Liver (tissue), 9 donors: Measurements from ENCODE around the gene CDKN3. TPM values are rescaled to one million over a fixed set of nuclear protein-coding genes. Genes with fewer than 3 reads are reported as not detected.

Experiments
- DNase-seq: peaks from one replicate; pipeline ENCODE4 v3.0.0-alpha.2; 2017; ENCODE audit warnings: low spot score
- H3K27ac ChIP-seq, 2 donors: one replicate each; pipeline ENCODE4 v1.7.0; 2013; ENCODE audit warnings: inconsistent platforms in 2 of 2, low read length in 2 of 2, control low read depth in 1 of 2, low read depth in 1 of 2, mild to moderate bottlenecking in 1 of 2
- H3K27me3 ChIP-seq, 4 donors: one replicate each; pipeline versions ENCODE4 v1.6.1 to v1.7.0; 2013; ENCODE audit warnings: low read length in 3 of 4, inconsistent platforms in 1 of 4, mild to moderate bottlenecking in 1 of 4, moderate library complexity in 1 of 4; ENCODE audit not compliant: control insufficient read depth in 4 of 4, insufficient read depth in 4 of 4
- H3K36me3 ChIP-seq, 4 donors: one replicate each; pipeline versions ENCODE4 v1.6.1 to v1.7.0; 2013; ENCODE audit warnings: low read length in 3 of 4, mild to moderate bottlenecking in 3 of 4, low read depth in 1 of 4, moderate library complexity in 1 of 4; ENCODE audit not compliant: control insufficient read depth in 4 of 4, insufficient read depth in 3 of 4
- H3K4me1 ChIP-seq, 4 donors: one replicate each; pipeline versions ENCODE4 v1.6.1 to v1.7.0; 2013; ENCODE audit warnings: low read length in 3 of 4, mild to moderate bottlenecking in 3 of 4, moderate library complexity in 1 of 4; ENCODE audit not compliant: control insufficient read depth in 4 of 4, insufficient read depth in 4 of 4
- H3K4me3 ChIP-seq, 3 donors: one replicate each; pipeline versions ENCODE4 v1.6.1 to v1.7.0; 2013; ENCODE audit warnings: low read length in 3 of 3, control low read depth in 1 of 3, low read depth in 1 of 3, mild to moderate bottlenecking in 1 of 3
- H3K9ac ChIP-seq, 2 donors: one replicate each; pipeline ENCODE4 v1.7.0; 2013; ENCODE audit warnings: low read length in 2 of 2, mild to moderate bottlenecking in 2 of 2, moderate library complexity in 2 of 2, control low read depth in 1 of 2, low read depth in 1 of 2
- H3K9me3 ChIP-seq, 4 donors: one replicate each; pipeline versions ENCODE4 v1.6.1 to v1.7.0; 2013; ENCODE audit warnings: low read length in 3 of 4; ENCODE audit not compliant: control insufficient read depth in 4 of 4
- EGR1 ChIP-seq, 2 donors: IDR thresholded peaks; 2 replicates each; pipeline ENCODE4 v1.6.1; 2016 to 2018; ENCODE audit warnings: antibody characterized with exemption in 2 of 2, low read depth in 2 of 2
- FOXA1 ChIP-seq: IDR thresholded peaks from 2 replicates; pipeline ENCODE4 v1.6.1; 2016; ENCODE audit warnings: antibody characterized with exemption
- FOXA2 ChIP-seq: IDR thresholded peaks from 2 replicates; pipeline ENCODE4 v1.6.1; 2016; ENCODE audit warnings: antibody characterized with exemption
- GABPA ChIP-seq, 2 donors: IDR thresholded peaks in 1 of 2; conservative IDR thresholded peaks in 1 of 2; 2 replicates each; pipeline ENCODE4 v1.6.1; 2016; ENCODE audit warnings: antibody characterized with exemption in 2 of 2, mild to moderate bottlenecking in 1 of 2, moderate library complexity in 1 of 2
- HNF4A ChIP-seq, 2 donors: conservative IDR thresholded peaks; 2 replicates each; pipeline ENCODE4 v1.6.1; 2016; ENCODE audit warnings: antibody characterized with exemption in 2 of 2, mild to moderate bottlenecking in 2 of 2
- HNF4G ChIP-seq: IDR thresholded peaks from 2 replicates; pipeline ENCODE4 v1.6.1; 2016; ENCODE audit warnings: antibody characterized with exemption
- JUND ChIP-seq, 2 donors: IDR thresholded peaks; 2 replicates each; pipeline ENCODE4 v1.6.1; 2016; ENCODE audit warnings: antibody characterized with exemption in 2 of 2
- NR2F2 ChIP-seq: IDR thresholded peaks from 2 replicates; pipeline ENCODE4 v1.6.1; 2016; ENCODE audit warnings: antibody characterized with exemption
- RAD21 ChIP-seq, 2 donors: IDR thresholded peaks; 2 replicates each; pipeline ENCODE4 v1.6.1; 2016; ENCODE audit warnings: antibody characterized with exemption in 2 of 2, mild to moderate bottlenecking in 2 of 2
- RXRA ChIP-seq, 2 donors: IDR thresholded peaks; 2 replicates each; pipeline ENCODE4 v1.6.1; 2017 to 2018; ENCODE audit warnings: antibody characterized with exemption in 2 of 2, mild to moderate bottlenecking in 1 of 2
- TAF1 ChIP-seq: conservative IDR thresholded peaks from 2 replicates; pipeline ENCODE4 v1.6.1; 2016; ENCODE audit warnings: antibody characterized with exemption, mild to moderate bottlenecking
- WGBS: extraction: QIAGEN DNeasy Blood & Tissue Kit; methylation state at CpG from one replicate; pipeline ENCODE4 v1.1.7; 2013; 5-methylcytosine and 5-hydroxymethylcytosine counted together
- polyA plus RNA-seq, 2 donors: library from polyadenylated mRNA; stranded (reverse) in 1 of 2; unstranded in 1 of 2; fragments of 200-250 nt in 1 of 2; fragments of >200 nt in 1 of 2; fragmentation: Nextera tagmentation in 1 of 2; extraction: Ambion mirVana in 1 of 2; gene quantifications; one replicate each; pipeline versions ENCODE4 v1.2.1 to v1.2.3, GENCODE V29; 2013 to 2015
- total RNA-seq, 2 donors: library from RNA; depleted of rRNA; stranded (reverse); fragments of >200 nt; gene quantifications; one replicate each; pipeline ENCODE4 v1.2.3, GENCODE V29; 2014
- TF ChIP-seq, protein P1 (sequence below): fragments of 150-350 bp; IDR thresholded peaks from 2 replicates; pipeline ENCODE4 v1.5.1; 2017; ENCODE audit warnings: improper control_type of control experiment, low read depth, low read length; ENCODE audit not compliant: missing input control
- TF ChIP-seq, protein P2 (sequence below): IDR thresholded peaks from 2 replicates; pipeline ENCODE4 v1.6.1; 2016; ENCODE audit warnings: antibody characterized with exemption, mild to moderate bottlenecking
- TF ChIP-seq, protein P3 (sequence below): IDR thresholded peaks from 2 replicates; pipeline ENCODE4 v1.6.1; 2016; ENCODE audit warnings: antibody characterized with exemption
- TF ChIP-seq, protein P4 (sequence below): IDR thresholded peaks from 2 replicates; pipeline ENCODE4 v1.6.1; 2016; ENCODE audit warnings: antibody characterized with exemption
- donor health status: healthy.
- donor health status: healthy.
- donor health status: healthy.
- donor health status: healthy.
- donor health status: healthy.

CDKN3 gene
- total and polyA plus RNA-seq, 4 donors, result 0.50 to 33.9 (median 2.8) TPM

DNA sequence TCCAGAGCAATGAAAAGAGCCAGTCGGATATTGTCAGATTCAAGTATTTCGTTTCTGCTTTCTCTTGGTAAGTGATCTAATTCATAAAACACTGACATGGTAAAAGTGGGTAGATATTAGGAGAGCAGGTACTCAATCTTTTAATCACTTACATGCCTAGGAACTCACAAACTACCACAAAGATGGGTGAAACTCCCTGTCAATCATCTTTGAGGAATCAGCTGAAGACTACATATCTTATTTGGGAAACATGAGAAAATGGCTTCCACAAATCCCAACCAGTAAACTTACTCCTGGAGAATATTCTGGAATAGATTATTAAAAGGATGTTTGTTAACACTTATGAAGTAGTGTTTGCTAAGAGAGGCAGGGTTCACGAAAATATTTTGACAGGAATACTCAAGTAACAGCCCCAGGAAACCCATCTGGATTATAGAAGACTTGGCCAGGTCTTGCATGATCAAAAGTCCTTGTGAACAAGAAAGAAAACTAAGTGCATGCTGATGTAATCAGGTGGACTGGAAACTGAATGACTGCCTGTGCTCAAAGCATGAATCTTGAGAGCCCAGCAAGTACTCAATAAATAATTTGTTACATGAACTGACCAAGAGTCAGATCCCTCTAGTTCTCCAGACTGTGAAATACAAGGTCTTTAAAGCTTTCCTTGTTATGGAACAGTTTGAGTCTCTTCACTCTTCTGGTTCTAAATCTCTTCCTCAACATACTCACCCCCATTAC, 28.9 kb downstream of the CDKN3 start:
- Histone ChIP-seq H3K9ac (no peak overlapping the region), H3K9me3 (no peaks in the 10 kb centered on the region), H3K27me3 (no peaks in the 10 kb centered on the region), H3K36me3 (peaks cover 0 to 37% (median 32%) of the 10 kb centered on the region in 4 donors), H3K27ac (no peak overlapping the region), H3K4me3 (no peak overlapping the region), H3K4me1 (peaks cover 0 to 6% (median 0%) of the 10 kb centered on the region in 4 donors)
- WGBS, result 92% methylated on average over 3 of the region's 3 CpGs
- DNase-seq, result no peak
- TF ChIP-seq, protein P1, sequence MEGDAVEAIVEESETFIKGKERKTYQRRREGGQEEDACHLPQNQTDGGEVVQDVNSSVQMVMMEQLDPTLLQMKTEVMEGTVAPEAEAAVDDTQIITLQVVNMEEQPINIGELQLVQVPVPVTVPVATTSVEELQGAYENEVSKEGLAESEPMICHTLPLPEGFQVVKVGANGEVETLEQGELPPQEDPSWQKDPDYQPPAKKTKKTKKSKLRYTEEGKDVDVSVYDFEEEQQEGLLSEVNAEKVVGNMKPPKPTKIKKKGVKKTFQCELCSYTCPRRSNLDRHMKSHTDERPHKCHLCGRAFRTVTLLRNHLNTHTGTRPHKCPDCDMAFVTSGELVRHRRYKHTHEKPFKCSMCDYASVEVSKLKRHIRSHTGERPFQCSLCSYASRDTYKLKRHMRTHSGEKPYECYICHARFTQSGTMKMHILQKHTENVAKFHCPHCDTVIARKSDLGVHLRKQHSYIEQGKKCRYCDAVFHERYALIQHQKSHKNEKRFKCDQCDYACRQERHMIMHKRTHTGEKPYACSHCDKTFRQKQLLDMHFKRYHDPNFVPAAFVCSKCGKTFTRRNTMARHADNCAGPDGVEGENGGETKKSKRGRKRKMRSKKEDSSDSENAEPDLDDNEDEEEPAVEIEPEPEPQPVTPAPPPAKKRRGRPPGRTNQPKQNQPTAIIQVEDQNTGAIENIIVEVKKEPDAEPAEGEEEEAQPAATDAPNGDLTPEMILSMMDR, result no peak
- TF ChIP-seq RXRA (IDR thresholded peaks at IDR 0.05) (no peak), NR2F2 (no peak), RAD21 (IDR thresholded peaks at IDR 0.05) (no peak), FOXA2 (no peak), HNF4G (no peak), FOXA1 (no peak), TAF1 (no peak), HNF4A (conservative IDR thresholded peaks at IDR 0.05) (no peak), GABPA (IDR thresholded peaks at IDR 0.05 in 1 of 2, conservative IDR thresholded peaks at IDR 0.05 in 1 of 2) (no peak), JUND (IDR thresholded peaks at IDR 0.05) (no peak)
- TF ChIP-seq, protein P2, sequence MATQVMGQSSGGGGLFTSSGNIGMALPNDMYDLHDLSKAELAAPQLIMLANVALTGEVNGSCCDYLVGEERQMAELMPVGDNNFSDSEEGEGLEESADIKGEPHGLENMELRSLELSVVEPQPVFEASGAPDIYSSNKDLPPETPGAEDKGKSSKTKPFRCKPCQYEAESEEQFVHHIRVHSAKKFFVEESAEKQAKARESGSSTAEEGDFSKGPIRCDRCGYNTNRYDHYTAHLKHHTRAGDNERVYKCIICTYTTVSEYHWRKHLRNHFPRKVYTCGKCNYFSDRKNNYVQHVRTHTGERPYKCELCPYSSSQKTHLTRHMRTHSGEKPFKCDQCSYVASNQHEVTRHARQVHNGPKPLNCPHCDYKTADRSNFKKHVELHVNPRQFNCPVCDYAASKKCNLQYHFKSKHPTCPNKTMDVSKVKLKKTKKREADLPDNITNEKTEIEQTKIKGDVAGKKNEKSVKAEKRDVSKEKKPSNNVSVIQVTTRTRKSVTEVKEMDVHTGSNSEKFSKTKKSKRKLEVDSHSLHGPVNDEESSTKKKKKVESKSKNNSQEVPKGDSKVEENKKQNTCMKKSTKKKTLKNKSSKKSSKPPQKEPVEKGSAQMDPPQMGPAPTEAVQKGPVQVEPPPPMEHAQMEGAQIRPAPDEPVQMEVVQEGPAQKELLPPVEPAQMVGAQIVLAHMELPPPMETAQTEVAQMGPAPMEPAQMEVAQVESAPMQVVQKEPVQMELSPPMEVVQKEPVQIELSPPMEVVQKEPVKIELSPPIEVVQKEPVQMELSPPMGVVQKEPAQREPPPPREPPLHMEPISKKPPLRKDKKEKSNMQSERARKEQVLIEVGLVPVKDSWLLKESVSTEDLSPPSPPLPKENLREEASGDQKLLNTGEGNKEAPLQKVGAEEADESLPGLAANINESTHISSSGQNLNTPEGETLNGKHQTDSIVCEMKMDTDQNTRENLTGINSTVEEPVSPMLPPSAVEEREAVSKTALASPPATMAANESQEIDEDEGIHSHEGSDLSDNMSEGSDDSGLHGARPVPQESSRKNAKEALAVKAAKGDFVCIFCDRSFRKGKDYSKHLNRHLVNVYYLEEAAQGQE, result no peak
- TF ChIP-seq, protein P3, sequence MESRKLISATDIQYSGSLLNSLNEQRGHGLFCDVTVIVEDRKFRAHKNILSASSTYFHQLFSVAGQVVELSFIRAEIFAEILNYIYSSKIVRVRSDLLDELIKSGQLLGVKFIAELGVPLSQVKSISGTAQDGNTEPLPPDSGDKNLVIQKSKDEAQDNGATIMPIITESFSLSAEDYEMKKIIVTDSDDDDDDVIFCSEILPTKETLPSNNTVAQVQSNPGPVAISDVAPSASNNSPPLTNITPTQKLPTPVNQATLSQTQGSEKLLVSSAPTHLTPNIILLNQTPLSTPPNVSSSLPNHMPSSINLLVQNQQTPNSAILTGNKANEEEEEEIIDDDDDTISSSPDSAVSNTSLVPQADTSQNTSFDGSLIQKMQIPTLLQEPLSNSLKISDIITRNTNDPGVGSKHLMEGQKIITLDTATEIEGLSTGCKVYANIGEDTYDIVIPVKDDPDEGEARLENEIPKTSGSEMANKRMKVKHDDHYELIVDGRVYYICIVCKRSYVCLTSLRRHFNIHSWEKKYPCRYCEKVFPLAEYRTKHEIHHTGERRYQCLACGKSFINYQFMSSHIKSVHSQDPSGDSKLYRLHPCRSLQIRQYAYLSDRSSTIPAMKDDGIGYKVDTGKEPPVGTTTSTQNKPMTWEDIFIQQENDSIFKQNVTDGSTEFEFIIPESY, result no peak

DNA sequence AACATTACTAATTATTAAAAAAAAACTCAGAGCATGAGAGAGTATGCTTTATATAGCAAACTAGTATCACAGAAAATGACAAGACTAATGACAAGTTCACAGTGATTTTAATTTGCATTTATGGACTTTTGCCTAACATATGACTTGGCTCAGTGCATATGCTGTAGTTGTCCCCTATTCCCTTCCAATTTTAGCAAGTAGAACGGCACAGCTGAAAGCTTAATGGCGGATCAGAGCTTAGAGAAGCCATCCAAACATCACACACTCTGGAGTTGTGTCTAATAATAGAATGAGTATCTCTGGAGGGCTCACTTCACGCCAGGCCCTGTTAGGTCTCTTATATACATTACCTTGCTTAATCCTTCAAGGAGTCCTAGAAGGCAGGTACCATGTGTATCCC, 31.1 kb downstream of the CDKN3 start:
- H3K4me3 ChIP-seq, result no peak overlapping the region
- H3K27me3 ChIP-seq, result no peaks in the 10 kb centered on the region
- H3K36me3 ChIP-seq, result peaks cover 1 to 41% (median 33%) of the 10 kb centered on the region in 4 donors
- no peak overlapping the region for H3K27ac ChIP-seq
- no peak for DNase-seq
- TF ChIP-seq EGR1 (IDR thresholded peaks at IDR 0.05; ENCODE audit: low read depth in 2 of 2), result no peak
- TF ChIP-seq TAF1, result no peak
- TF ChIP-seq RXRA (IDR thresholded peaks at IDR 0.05), result no peak
- TF ChIP-seq RAD21 (IDR thresholded peaks at IDR 0.05), result no peak
- no peak for TF ChIP-seq FOXA2
- TF ChIP-seq NR2F2, result no peak
- TF ChIP-seq, protein P2, result no peak
- no peak for TF ChIP-seq GABPA (IDR thresholded peaks at IDR 0.05 in 1 of 2, conservative IDR thresholded peaks at IDR 0.05 in 1 of 2)
- TF ChIP-seq HNF4G, result no peak
- TF ChIP-seq, protein P4, sequence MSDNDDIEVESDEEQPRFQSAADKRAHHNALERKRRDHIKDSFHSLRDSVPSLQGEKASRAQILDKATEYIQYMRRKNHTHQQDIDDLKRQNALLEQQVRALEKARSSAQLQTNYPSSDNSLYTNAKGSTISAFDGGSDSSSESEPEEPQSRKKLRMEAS, result no peak
- no peak for TF ChIP-seq JUND (IDR thresholded peaks at IDR 0.05)
- no peak for TF ChIP-seq HNF4A (conservative IDR thresholded peaks at IDR 0.05)
- WGBS, result 93% methylated on average over 3 of the region's 3 CpGs
- H3K9me3 ChIP-seq, result no peaks in the 10 kb centered on the region
- no peak overlapping the region for H3K9ac ChIP-seq
- peaks cover 0 to 10% (median under 1%) of the 10 kb centered on the region in 4 donors for H3K4me1 ChIP-seq
